ENCODE data around the gene PTPN3. TPM values are rescaled to one million over a fixed set of nuclear protein-coding genes. Genes with fewer than 3 reads are reported as not detected.

PTPN3 gene
- total RNA-seq, 1 donor from 2014 or later: 38.6 TPM

- ATAC-seq (ENCODE audit: poor library complexity): no peak
- intact Hi-C loops (cut with DNase I): no loop called here
Measured at GRCh38 chr9:109416135-109416706, 81.9 kb downstream of the PTPN3 start.

DNA sequence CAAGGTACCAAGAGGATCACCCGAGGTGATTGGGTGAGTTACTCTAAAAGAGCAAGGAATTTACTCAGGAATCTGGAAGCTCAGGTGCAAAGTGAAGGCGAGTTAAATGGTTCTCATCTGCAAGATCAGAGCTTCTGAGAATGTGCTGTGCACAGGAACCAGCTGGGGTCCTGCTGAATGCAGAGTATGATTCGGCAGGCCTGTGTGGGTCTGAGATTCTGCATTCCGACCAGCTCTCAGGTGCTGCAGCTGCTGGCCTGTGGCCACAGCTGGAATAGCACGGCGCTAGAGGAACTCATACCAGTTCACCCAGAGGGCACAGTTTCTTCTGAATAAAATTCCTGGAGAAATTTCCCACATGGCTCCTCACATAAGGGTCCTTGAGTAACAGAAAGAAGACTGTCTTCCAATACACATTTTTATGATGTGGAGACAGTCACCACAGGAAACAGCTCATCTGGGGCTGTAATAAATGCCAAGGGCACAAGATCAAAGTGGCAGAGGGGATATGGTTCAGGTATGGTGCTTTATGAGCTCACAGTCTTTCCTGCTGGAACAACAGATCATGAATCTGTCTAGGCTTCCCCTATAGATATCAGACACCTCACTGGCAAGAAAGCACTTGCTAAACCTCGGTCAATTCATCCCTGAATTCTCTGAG, 83.9 kb downstream of the PTPN3 start:
- intact Hi-C loops (cut with DNase I): no loop called here
- ATAC-seq (ENCODE audit: poor library complexity) (no peak), DNase-seq (no peak)

More at GRCh38 chr9:109416135-109416706, 81.9 kb downstream of the PTPN3 start:
- no peak for DNase-seq

GRCh38 chr9:109411798-109412352, 86.2 kb downstream of the PTPN3 start:
- peak; percentile 43 for ATAC-seq (ENCODE audit: poor library complexity)
- no peak for DNase-seq
- intact Hi-C loops (cut with DNase I): no loop called here

DNA sequence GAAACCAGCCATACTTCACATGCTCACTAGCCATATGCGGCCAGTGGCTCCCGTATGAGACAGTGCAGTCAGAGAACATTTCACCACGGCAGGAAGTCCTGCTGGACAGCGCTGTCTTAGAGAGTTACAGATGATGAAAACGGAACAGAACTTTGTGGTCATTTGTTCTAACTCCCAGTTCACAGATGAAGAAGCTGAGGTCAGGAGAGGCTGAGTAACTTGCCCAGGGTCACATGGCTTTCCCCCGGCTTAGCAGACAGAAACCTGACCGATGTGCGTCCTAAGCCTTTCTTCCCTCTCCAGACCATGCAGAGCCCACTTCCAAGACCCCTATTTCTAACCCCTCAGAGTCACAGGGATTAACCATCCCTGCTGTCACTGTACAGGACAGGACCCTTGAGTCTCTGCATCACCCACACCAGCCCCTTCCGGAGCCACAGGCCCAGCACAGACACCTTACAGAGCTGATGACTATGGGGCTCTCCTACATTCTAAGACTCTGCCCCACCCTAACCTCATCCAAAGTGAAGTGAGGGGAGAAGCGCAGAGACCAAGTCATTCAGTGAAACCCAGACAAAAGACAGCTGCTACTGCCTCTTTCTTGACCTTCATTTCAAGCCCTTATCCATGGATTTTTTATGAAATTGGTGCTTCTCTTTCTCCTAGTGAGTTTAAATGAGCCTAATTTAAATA, 86.9 kb downstream of the PTPN3 start:
- ATAC-seq (ENCODE audit: poor library complexity) (no peak), DNase-seq (no peak)
- intact Hi-C loops (cut with DNase I): no loop called here

- ATAC-seq (ENCODE audit: poor library complexity) (no peak), DNase-seq (no peak)
- intact Hi-C loops (cut with DNase I): loop anchor here (10.0 kb wide), 1 partner anchor 515 kb away; no protein-coding TSS in a partner anchor
Measured at GRCh38 chr9:109409773-109410397, 88.2 kb downstream of the PTPN3 start.

DNA sequence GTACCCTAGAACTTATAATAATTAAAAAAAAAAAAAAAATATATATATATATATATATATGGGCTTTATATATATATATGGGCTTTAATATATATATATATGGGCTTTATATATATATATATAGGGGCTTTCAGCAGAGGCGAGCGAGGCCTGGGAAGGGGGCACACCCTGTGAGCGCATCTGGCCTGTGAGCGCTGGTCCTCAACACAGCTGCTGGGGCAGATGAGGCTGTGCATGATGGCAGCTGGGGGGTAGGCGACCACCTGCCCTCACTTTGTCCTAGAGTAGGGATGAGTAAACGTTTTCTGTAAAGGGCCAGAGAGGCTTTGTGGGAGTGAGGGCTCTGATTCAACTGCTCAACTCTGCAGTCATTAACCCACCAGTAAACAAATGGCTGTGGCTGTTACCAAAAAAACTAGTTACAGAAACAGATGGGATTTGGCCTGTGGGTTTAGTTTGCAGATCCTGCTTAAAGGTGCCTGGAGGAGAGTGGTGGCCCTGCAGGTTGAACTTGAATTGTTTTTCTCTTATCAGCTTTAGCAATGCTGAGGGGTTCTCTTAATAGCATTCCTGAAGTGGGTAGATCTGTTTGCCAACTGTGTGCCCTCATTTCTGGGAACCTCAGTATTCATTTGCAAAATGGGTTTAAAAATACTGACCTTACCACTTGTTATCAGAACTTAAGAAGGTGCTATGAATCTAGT, 89.2 kb downstream of the PTPN3 start:
- DNase-seq (no peak), ATAC-seq (ENCODE audit: poor library complexity) (no peak)
- intact Hi-C loops (cut with DNase I): loop anchor here (10.0 kb wide), 1 partner anchor 514 kb away; no protein-coding TSS in a partner anchor

GRCh38 chr9:109403766-109404320, 94.3 kb downstream of the PTPN3 start:
- no peak for DNase-seq
- ATAC-seq (ENCODE audit: poor library complexity): no peak
- intact Hi-C loops (cut with DNase I): loop anchor here (10.0 kb wide), 1 partner anchor 509 kb away; no protein-coding TSS in a partner anchor

DNA sequence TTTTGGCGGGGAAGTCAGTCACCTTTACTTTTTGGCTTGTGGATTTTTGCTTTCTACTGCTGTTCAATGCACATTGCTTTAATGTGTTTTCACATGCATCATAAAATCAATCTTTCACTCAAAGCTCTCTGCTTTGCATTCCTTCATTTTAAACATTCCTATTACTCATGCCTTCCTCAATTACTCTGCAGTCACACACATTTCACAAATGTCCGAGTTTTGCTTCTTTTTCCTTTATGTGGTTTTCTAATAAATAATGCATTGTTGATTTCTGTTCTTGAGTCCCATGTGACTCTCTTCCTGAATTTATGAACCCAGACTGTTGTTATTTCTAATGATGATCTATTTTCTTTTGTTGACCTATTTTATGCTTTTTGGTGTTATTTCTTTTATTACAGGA, 95.0 kb downstream of the PTPN3 start:
- DNase-seq: no peak
- no peak for ATAC-seq (ENCODE audit: poor library complexity)
- intact Hi-C loops (cut with DNase I): loop anchor here (10.0 kb wide), 1 partner anchor 508 kb away; no protein-coding TSS in a partner anchor

- no peak for ATAC-seq (ENCODE audit: poor library complexity)
- intact Hi-C loops (cut with DNase I): loop anchor here (10.0 kb wide), 1 partner anchor 507 kb away; no protein-coding TSS in a partner anchor
Measured at GRCh38 chr9:109401990-109402318, 96.2 kb downstream of the PTPN3 start.

GRCh38 chr9:109401169-109401989, 96.7 kb downstream of the PTPN3 start:
- intact Hi-C loops (cut with DNase I): loop anchor here (10.0 kb wide), 1 partner anchor 507 kb away; no protein-coding TSS in a partner anchor
- ATAC-seq (ENCODE audit: poor library complexity) (peak; percentile 52), DNase-seq (no peak)

More at GRCh38 chr9:109401990-109402318, 96.2 kb downstream of the PTPN3 start:
- no peak for DNase-seq

- intact Hi-C loops (cut with DNase I): no loop called here
- ATAC-seq (ENCODE audit: poor library complexity) (no peak), DNase-seq (no peak)
Measured at GRCh38 chr9:109399258-109399767, 98.8 kb downstream of the PTPN3 start.

DNA sequence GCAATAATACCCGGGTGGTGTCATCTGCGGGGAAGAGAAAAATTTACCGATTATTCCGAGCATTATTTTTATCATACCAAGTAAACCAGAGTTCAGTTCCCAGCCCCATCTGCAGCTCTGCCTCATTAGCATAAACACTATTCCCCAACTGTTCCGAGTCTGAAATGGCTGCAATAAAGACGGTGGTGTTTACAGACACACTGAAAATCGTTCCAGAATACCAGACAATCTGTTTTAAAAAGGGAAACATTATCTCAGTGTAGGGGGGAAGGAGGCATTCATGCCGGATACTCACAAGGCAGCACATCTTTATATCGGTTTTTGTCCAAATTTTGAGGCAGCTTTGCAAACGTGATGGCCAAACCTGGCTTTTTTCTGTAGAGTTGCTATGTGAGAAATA, 106.9 kb downstream of the PTPN3 start:
- no peak for ATAC-seq (ENCODE audit: poor library complexity)
- DNase-seq: no peak
- intact Hi-C loops (cut with DNase I): no loop called here

- DNase-seq (no peak), ATAC-seq (ENCODE audit: poor library complexity) (no peak)
- intact Hi-C loops (cut with DNase I): no loop called here
Measured at GRCh38 chr9:109387856-109388255, 110.3 kb downstream of the PTPN3 start.

DNA sequence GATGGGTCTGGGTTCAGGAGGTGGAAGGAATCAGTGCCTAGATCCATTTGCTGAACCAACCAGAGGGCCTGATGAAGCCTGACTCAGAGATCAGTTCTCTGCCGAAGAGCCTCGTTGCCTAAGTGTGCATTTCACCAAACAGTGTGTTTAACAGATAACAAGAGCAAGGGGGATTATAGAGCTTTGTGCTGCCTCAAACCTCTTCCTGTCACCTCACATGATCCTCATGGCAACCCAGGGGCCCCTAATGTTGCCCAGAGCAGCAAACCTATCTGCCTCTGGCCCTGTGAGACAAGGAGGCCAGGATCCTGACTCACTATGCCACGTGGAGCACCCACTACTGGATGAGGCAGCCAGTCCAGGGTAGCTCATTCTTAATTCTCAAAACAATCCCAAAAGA, 110.9 kb downstream of the PTPN3 start:
- ATAC-seq (ENCODE audit: poor library complexity): no peak
- DNase-seq: no peak
- intact Hi-C loops (cut with DNase I): no loop called here

- intact Hi-C loops (cut with DNase I): no loop called here
- ATAC-seq (ENCODE audit: poor library complexity) (no peak), DNase-seq (no peak)
Measured at GRCh38 chr9:109385499-109385898, 112.6 kb downstream of the PTPN3 start.

- ATAC-seq (ENCODE audit: poor library complexity) (no peak), DNase-seq (no peak)
- intact Hi-C loops (cut with DNase I): no loop called here
Measured at GRCh38 chr9:109383947-109384346, 114.2 kb downstream of the PTPN3 start.

- no peak for DNase-seq
- no peak for ATAC-seq (ENCODE audit: poor library complexity)
- intact Hi-C loops (cut with DNase I): no loop called here
Measured at GRCh38 chr9:109383356-109383755, 114.8 kb downstream of the PTPN3 start.

All from Right ventricle myocardium superior (tissue), 1 donor.